ENCODE data around the gene TSPAN9.
"Not testable (repeated sequence)": the region's sequence is repeated elsewhere in the genome, so short reads cannot be mapped to it uniquely, and the experiment has no call there.

Gene TSPAN9

DNA sequence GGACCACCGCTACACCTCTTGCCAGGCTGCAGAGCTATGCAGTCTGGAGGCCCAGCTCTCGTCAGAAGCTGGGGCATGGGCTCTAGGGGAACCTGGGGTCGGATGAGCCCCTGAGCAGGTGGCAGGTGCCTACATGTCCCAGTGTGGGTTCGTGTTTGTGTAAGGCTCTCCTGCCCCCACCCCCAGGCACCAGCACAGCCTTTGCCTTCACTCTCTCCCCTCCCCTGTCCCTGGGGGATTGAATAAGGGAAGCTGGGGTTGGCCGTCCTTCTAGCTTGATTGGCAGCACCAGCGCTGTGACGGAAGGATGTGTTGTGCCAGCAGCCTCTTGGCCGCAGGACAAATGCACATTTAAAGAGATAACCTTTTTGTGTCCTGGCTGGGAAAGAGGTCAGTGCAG, 34.8 kb upstream of the TSPAN9 start:
- in situ Hi-C loops (cut with HindIII; ENCODE audit: low pct_ligation_motif_present, low pct_unique_long_range_greater_than_20kb, low sequenced_read_pairs) = no loop called here
- no peak for DNase-seq

DNA sequence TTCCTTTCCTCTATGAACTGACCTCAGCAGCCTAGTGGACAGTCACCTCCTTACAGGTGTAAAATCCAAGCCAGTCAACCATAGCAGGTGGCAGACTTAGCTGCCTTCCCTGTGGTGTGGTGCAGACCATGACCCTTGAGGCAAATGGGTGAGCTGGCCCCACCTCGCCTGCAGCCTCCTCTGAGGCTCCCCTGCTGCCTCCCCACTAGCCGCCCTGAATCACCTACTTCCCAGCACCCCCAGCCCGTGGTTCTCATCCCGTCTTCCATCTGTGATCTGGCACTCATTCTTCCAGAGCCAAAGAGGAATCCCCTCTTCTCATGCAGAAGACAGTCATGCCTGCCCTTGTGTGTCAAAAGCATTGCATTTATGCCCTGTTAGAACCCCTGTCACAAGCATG, 34.4 kb upstream of the TSPAN9 start:
- in situ Hi-C loops (cut with HindIII; ENCODE audit: low pct_ligation_motif_present, low pct_unique_long_range_greater_than_20kb, low sequenced_read_pairs) = no loop called here
- no peak for DNase-seq

DNA sequence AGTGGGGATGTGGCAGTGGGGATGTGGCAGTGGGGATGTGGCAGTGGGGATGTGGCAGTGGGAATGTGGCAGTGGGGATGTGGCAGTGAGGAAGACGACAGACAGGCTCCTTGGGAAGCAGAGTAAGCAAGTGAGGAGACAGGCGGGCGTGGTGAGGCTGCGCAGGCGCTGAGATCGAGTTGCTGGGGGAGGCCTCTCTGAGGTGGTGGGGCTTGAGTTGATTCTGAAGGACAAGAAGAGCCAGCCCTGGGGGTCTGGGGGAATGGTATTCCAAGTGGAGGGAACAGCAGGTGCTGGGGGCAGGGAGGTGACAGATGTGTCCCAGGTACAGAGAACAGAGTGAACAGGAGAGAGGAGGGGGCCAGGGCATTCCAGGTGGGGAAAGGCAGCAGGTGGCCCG, 33.8 kb upstream of the TSPAN9 start:
- in situ Hi-C loops (cut with HindIII; ENCODE audit: low pct_ligation_motif_present, low pct_unique_long_range_greater_than_20kb, low sequenced_read_pairs) = no loop called here

DNA sequence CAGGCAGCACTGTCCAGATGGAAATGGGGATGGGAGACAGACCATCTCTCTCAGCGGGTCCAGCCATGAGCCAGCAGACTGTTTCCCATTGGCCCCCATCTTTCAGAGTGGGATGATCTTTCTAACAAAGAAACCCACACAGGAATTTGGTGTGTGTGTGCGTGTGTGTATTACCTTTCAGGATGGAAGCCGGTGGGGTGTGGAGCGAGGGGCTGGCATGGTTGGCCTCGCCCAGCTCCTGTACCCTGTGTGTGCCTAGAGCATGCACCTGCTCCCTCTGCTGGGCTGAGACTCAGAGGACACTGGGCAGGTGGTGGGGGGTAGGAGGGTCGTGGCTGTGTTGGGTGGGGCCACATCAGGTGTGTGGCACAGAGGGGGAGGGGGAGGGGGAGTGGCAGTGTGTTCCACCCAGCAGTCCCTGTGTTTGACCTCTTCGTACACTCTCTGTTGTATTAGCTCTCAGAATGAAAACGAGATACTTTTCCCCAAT, 33.0 kb upstream of the TSPAN9 start:
- in situ Hi-C loops (cut with HindIII; ENCODE audit: low pct_ligation_motif_present, low pct_unique_long_range_greater_than_20kb, low sequenced_read_pairs) = no loop called here
- DNase-seq = no peak

More for the DNA sequence above, 33.8 kb upstream of the TSPAN9 start:
- DNase-seq = no peak

DNA sequence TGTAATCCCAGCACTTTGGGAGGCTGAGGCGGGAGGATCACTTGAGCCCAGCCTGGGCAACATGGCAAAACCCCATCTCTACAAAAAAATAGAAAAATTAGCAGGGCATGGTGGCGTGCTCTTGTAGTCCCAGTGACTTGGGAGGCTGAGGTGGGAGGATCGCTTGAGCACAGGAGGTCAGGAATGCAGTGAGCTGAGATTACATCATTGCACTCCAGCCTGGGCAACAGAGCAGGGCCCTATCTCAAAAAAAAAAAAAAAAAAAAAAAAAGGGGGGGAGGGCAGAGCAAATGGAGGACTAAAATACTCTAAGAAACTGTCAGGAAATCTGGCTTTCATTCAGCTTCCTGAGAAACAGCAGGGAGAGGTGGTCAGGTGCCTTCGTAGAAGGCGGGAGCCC, 31.7 kb upstream of the TSPAN9 start:
- in situ Hi-C loops (cut with HindIII; ENCODE audit: low pct_ligation_motif_present, low pct_unique_long_range_greater_than_20kb, low sequenced_read_pairs) = no loop called here
- no peak for DNase-seq

DNA sequence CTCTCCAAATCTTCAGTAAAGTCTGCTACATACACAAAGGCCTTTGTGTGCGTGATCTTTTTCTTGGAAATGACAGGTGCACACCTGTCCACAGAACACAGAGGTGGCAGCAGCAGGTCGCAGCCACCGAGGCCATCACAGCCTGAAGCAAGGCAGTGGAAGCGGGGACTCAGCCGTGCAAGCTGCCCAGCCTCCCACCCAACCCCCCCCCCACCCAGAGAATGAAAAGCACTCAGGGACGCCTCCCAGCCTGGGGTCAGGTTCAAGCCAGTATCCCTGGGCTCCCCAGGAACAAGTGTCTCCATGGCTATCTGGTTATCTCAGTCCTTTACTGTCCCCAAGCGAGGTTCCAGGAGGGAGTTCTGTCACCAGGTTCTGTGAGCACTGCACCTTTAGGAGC, 31.2 kb upstream of the TSPAN9 start:
- DNase-seq = no peak
- in situ Hi-C loops (cut with HindIII; ENCODE audit: low pct_ligation_motif_present, low pct_unique_long_range_greater_than_20kb, low sequenced_read_pairs) = no loop called here

DNA sequence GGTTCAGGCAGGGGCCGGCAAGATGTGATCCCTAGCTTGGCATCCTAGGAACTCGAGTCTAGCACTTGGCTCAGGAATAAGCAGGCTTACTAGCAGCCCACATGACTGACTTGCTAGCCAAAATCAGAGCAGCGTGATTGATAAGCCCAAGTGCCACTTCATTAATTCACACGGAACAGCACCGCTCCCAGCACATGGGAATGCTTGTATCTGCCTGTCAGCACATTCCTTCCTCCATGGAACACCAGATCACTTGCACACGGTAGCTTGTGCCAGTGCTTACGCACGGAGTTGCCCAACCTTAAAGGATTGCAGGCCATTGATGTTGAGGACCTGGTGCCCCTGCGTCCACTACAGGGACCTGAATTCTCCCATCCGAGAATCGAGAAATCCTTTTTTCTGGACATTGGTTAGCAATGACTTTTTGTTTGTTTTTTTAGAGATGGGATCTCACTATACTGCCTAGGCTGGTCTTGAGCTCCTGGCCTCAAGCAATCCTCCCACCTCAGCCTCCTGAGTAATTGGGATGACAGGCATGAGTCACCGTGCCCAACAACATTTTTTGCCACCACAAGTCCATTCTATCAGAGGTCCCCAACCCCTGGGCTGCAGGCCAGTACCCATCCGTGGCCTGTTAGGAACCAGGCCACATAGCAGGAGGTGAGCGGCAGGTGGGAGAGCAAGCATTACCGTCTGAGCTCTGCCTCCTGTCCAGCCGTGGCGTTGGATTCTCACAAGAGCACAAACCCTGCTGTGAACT, 30.6 kb upstream of the TSPAN9 start:
- in situ Hi-C loops (cut with HindIII; ENCODE audit: low pct_ligation_motif_present, low pct_unique_long_range_greater_than_20kb, low sequenced_read_pairs) = no loop called here
- DNase-seq = no peak

DNA sequence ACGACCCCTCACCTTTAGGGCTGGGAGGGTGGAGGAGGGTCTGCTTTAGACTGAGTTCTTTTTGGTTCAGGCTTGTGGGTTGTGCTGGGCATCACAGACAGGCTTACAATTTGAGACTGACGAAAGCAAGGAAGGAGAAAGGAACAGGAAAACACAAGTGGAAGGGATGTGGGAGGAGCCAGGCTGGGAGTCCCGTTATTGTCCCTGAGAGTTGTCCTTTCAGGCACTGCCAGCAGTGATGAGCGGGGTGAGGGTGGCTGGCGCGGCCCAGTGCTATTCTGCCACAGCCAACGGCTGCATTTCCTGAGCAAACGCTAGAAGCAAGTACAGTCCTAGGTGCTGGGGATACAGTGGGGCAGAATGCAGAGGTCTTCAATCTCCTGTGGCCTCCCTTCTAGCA, 29.2 kb upstream of the TSPAN9 start:
- DNase-seq = no peak
- in situ Hi-C loops (cut with HindIII; ENCODE audit: low pct_ligation_motif_present, low pct_unique_long_range_greater_than_20kb, low sequenced_read_pairs) = no loop called here

DNA sequence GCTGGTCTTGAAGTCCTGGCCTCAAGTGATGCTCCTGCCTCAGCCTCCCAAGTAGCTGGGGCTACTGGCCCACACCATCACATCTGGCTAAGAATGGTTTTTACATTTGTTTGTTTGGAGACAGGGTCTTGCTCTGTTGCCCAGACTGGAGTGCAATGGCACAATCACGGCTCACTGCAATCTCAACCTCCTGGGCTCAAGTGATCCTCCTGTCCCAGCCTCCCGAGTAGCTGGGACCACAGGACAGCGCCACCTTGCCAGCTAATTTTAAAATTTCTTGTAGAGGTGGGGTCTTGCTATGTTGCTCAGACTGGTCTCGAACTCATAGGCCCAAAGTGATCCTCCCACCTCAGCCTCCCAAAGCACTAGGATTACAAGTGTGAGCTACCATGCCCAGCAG, 28.6 kb upstream of the TSPAN9 start:
- in situ Hi-C loops (cut with HindIII; ENCODE audit: low pct_ligation_motif_present, low pct_unique_long_range_greater_than_20kb, low sequenced_read_pairs) = no loop called here
- DNase-seq = no peak

DNA sequence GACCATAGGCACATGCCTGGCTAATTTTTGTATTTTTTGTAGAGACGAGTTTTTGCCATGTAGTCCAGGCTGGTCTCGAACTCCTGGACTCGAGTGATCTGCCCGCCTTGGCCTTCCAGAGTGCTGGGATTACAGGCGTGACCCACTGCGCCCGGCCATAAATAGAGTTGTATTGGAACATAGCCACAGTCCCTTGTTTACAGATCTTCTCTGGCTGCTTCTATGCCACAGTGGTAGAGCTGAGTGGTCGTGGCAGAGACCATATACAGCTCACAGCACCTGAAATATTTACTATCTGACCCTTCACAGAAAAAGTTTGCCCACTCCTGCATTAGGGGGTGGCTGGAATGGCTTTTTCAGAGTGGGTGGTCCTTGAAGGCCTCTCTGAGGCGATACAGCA, 28.0 kb upstream of the TSPAN9 start:
- DNase-seq = no peak
- in situ Hi-C loops (cut with HindIII; ENCODE audit: low pct_ligation_motif_present, low pct_unique_long_range_greater_than_20kb, low sequenced_read_pairs) = no loop called here

DNA sequence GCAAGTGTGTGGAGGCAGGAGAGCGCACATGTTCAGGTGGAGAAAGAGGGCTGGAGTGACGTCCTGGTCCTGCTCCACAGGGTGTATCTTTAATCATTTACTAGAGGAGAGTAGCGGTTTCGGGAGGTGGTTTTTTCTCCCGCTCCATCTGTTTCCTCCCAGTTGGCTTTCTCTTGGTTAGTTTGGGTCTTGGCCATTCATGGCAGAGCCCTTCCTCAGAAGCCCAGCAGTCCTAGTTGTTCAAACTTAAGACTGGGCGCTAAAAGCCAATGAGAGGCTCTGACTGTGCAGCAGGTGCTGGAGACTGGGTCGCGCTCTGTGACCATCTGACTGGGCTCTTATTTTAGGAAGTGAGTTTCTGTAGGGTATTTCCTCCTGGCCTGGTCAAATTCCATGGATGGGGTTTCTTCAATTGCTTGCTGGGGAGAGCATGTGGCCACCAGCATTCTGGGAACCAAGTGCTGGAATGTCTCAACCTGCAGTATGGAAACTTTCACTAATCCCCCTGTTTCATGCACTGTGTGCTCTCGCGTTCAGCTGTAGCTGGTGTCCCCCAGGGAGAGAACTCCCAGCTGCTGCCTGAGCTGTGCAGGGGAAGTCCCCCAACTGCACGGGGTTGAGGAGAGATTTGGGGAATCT, 27.4 kb upstream of the TSPAN9 start:
- peak; percentile 80 for DNase-seq
- in situ Hi-C loops (cut with HindIII; ENCODE audit: low pct_ligation_motif_present, low pct_unique_long_range_greater_than_20kb, low sequenced_read_pairs) = no loop called here

DNA sequence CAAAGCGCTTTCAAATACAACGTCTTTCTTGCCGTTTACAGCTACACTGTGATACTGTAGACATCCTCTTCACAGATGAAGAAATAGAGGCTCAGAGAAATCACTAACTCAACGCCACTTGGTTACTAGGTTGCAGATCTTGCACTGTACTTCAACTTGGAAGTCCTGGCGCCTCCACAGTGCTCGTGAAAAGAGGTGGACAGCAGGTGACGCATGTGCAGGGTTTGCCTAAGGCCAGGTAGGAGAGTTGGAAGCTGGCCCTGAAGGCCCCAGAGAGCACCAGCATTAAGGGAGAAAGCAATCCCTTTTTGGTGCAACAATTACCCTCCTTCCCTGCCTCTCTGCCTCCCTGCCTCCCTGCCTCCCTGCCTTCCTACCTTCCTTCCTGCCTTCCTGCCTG, 22.8 kb upstream of the TSPAN9 start:
- DNase-seq = no peak
- in situ Hi-C loops (cut with HindIII; ENCODE audit: low pct_ligation_motif_present, low pct_unique_long_range_greater_than_20kb, low sequenced_read_pairs) = no loop called here

DNA sequence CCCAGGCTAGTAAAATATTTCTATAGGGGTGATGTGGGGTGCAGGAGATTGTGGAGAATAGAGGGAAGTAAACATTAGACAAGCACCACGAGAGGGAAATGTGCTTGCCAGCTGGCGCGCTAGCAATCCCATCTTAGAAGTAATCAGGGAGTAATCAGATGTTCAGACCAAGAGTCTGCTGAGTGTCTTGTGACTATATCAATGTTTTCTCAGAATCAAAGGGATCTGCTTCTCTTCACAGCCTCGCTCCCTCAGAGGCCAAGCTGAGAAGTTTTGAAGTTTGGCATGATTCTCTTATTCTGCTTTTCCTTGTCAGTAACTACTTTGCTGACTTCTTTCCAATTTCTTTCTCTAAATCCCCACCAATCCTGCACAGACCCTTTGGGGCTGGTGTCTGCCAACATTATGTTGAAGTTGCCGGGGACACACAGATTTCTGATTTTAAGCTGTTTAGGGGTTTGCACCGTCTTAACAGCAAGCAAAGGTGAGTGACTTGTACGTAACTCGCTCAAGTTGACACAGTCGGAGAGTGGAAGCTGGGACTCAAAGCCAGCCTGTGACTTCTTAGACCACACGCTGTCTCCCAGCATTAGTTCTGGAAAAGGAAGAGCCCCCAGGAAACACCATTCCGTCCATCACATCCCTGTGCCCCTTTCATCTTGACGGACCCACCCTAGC, 22.0 kb upstream of the TSPAN9 start:
- in situ Hi-C loops (cut with HindIII; ENCODE audit: low pct_ligation_motif_present, low pct_unique_long_range_greater_than_20kb, low sequenced_read_pairs) = no loop called here
- no peak for DNase-seq

DNA sequence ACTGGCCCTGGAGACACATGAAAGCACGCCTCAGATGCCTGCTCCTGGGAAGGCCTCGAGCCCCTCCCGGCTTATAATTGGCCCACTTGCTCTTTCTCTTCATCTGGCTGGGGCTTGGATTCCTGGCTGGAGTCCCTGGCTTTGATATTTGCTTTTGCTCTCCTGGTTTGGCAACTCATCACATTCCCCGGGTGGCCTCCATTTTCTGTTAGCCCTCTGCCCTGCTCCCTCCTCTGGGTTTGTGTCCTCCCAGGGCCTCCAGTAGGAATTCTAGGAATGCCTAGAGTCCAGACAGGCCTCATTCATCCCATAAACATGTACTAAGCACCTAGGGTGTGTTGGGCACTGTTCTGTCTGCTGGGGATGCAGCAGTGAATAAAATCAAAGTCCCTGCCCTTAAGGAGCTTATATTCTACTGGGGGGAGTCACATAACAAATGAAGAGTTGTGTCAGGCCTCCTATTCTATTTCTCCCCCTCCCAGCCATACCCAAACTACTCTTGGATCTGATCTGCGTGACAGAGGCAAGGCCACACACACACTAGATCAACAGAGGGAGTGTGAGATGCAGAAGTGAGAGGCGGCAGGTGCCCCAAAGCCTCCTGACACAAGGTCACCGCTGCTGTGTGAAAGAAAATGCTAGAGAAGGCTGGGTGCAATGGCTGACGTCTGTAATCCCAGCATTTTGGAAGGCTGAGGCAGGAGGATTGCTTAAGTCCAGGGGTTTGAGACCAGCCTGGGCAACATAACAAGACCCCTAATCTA, 21.3 kb upstream of the TSPAN9 start:
- in situ Hi-C loops (cut with HindIII; ENCODE audit: low pct_ligation_motif_present, low pct_unique_long_range_greater_than_20kb, low sequenced_read_pairs) = no loop called here
- DNase-seq = no peak

DNA sequence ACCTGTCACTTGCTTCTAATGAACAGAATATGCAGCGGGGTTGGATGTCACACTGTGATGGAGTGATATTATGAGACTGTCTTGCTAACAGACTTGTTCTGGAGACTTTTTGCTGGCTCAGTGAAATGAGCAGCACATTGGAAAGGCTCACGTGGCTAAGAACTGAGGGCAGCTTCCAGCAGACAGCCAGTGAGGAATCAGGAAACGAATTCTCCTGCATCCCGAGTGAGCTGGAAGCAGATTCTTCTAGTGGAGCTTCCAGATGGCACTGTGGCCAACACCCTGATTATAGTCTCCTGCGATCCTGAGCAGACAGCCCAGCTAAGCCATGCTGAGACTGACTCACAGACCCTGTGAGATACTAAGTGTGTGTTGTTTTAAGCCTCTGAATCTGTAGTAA, 16.1 kb upstream of the TSPAN9 start:
- DNase-seq = no peak
- in situ Hi-C loops (cut with HindIII; ENCODE audit: low pct_ligation_motif_present, low pct_unique_long_range_greater_than_20kb, low sequenced_read_pairs) = no loop called here

DNA sequence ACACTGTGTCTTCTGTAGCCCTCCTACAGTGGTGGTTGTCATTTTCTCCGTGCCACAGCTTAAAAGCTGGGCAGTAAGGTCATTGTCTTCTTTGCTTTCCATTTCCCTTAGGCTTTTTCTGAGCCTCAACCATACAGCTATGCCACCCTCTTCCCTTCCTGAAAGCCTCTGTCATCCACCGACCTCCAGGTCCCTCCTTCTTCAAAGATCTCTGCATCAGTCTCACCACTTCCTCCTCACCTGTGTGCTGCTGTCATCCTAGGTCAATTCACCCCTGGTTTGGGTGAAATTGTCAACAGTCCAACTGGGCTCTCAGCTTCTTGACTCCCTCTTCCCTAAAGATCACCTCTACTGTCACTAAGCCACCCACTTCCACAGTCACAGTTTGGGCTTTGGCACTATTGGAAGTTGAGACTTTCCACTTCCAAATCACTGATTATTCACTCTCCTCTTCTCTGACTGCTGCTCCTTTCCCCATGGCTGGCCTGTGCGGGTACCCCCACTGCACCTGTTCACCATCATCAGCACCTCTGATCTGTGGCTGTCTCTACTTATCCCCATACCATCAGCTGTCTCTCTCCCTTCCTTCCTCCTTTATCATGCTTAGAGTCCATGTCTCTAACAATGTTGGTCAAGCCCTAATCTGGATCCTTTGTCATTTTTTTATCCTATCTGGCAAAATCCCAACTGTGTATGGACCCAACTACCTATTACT, 15.5 kb upstream of the TSPAN9 start:
- in situ Hi-C loops (cut with HindIII; ENCODE audit: low pct_ligation_motif_present, low pct_unique_long_range_greater_than_20kb, low sequenced_read_pairs) = no loop called here
- DNase-seq = no peak

DNA sequence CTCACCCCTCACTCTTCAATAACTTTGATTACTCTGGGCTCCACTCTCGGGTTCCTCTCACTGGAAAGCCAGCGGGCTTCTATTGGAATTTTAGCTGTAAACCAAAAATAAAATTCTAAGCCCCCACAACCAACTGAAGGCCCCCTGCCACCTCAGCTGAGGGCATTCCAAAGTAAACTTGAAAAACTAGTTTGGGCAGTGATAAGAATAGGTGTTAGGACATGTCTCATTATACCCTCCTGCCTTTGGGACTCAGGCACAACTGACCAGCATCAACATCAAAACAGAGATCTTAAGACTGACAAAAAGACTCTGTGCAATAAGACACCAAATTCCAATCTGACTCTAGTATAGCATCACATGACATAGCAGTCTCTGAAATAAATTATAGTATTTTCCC, 11.9 kb upstream of the TSPAN9 start:
- in situ Hi-C loops (cut with HindIII; ENCODE audit: low pct_ligation_motif_present, low pct_unique_long_range_greater_than_20kb, low sequenced_read_pairs) = no loop called here
- no peak for DNase-seq

DNA sequence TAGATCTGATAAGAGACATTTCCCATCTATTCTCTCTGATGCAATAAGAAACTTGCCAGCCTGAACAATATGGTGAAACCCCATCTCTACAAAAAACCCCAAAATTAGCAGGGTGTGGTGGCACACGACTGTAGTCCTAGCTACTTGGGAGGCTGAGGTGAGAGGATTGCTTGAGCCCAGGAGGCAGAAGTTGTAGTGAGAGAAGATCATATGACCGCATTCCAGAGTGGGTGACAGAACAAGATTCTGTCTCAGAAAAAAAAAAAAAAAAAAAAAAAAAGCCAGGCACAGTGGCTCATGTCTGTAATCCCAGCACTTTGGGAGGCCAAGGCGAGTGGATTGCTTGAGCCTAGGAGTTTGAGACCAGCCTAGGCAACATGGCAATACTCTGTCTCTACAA, 11.3 kb upstream of the TSPAN9 start:
- in situ Hi-C loops (cut with HindIII; ENCODE audit: low pct_ligation_motif_present, low pct_unique_long_range_greater_than_20kb, low sequenced_read_pairs); DNase-seq: not testable (repeated sequence)

Measured in ACHN (cell line).